ENCODE data around the gene ABR.
"Not testable (repeated sequence)": the region's sequence is repeated elsewhere in the genome, so short reads cannot be mapped to it uniquely, and the experiment has no call there.

ABR gene

GRCh38 chr17:1145311-1145986 lies 34.3 kb downstream of the ABR start:
- no peak for DNase-seq

GRCh38 chr17:1144162-1144561 lies 35.6 kb downstream of the ABR start:
- DNase-seq, result no peak

DNA sequence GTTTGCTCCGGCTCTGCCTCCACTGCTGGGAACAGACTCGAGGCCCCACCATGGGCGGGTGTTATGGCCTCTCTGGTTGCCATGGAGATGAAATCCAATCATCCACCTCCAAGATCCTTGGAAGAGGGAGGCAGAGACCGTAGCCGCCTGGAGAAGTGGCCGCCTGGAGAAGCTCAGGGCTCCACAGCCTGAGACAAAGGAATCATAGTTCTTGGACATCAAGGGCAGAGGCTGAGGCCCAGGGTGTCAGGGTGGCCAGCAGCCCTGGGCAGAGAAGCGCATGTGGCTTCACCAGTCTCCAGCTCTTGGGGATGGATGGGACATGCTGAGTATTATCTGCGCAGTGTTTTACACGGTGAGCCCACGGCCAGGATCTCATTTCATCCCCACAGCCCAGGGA lies 36.2 kb downstream of the ABR start:
- no peak for DNase-seq

GRCh38 chr17:1142561-1142971 lies 37.2 kb downstream of the ABR start:
- no peak for DNase-seq

DNA sequence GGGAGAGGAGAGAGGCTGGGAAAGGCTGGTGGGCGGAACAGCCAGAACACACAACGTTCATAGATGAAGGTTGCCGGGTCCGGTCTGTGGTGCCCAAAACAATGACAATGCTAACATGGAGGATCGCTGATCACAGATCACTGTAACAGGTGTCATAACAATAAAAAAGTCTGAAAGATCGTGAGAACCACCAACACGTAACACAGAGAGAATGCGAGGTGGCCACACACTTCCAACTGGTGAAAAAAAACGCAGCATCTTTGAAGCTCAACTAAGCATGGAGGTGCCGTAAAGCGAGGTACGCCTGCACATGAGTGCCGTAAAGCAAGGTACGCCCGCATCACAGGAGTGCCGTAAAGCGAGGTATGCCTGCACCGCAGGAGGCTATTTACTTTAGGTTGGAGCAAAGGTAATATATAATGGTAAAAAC lies 42.3 kb downstream of the ABR start:
- DNase-seq, result no peak

DNA sequence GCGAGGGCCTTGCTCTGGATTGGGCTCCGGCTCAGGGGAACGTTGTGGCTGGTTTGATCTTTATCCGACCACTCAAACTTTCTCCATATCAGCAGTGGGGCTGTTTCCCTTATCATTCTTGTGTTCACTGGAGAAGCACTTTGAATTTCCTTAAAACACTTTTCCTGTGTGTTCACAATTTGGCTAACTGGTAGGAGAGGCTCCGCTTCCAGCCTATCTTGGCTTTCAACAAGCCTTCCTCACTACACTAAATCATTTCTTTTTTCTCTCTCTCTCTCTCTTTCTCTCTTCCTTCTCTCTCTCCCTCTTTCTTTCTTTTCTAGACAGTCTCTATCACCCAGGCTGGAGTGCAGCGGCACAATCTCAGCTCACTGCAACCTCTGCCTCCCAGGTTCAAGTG lies 43.0 kb downstream of the ABR start:
- no peak for DNase-seq

DNA sequence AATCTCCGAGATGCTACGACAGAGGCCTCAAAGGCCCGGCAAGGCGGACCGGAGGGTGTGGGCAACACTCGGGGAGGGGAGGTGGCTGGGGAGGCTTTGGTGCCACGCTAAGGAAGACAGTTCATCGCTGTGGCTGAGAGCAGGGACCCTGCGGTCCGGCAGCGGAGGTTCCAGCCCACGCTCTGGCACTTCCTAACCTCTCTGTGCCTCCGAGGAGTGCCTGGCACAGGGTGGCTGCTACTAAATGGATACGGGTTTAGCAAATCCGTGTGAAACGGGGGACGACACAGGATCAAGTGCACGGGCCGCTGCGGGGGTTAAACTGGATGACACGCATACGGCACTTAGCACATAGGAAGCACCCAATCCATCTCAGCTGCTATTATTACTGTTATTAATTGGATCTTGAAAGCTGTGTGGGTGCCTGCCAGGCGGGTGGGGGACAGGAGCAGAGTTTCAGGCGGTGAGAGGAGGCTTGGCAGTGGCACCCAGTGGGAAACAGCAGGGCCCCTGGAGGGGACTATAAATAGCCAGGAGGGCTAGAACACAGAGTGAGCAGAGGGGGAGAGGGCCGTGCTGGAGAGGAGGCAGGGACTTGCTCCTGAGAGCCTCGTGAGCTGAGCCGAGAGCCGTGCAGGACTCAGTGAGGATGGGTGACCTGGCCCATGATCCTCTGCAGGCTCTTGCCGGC lies 45.0 kb downstream of the ABR start:
- DNase-seq, result no peak

DNA sequence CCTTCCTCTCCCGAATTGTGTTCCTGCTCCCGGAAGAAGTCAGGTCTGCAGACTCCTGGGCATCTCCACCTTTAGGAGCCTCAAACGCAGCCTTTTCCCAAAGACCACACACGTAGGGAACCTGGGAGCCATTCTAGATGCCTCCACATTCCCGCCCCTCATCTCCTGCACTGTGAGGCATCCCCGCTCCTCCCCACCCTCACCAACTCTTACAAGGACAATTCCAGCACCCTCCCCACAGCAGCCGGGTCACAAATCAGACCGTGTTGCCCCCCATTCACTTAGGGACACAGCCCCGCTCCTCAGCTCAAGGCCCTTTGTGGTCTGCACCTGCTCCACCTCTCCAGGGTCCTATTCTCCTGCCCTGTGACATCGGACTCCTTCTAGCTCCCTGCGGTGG lies 49.6 kb downstream of the ABR start:
- no peak for DNase-seq

DNA sequence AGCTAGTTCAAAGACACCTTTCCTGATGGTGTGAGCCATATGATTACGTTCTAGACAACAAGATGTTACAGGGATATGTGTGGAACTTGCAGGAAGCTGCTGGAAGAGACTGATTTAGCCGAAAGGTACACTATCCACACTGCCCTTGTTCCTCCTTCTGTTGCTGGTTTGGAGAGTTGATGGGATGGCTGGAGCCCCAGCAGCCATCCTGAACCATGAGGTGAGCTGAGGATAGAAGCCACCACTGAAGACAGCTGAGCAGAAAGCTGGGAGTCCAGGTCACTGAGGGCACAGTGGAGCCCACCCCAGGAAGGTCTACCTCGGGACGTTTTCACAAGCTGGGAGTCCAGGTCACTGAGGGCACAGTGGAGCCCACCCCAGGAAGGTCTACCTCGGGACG lies 51.3 kb downstream of the ABR start:
- not testable (repeated sequence) for DNase-seq

GRCh38 chr17:1126801-1127550 lies 52.8 kb downstream of the ABR start:
- DNase-seq, result no peak

DNA sequence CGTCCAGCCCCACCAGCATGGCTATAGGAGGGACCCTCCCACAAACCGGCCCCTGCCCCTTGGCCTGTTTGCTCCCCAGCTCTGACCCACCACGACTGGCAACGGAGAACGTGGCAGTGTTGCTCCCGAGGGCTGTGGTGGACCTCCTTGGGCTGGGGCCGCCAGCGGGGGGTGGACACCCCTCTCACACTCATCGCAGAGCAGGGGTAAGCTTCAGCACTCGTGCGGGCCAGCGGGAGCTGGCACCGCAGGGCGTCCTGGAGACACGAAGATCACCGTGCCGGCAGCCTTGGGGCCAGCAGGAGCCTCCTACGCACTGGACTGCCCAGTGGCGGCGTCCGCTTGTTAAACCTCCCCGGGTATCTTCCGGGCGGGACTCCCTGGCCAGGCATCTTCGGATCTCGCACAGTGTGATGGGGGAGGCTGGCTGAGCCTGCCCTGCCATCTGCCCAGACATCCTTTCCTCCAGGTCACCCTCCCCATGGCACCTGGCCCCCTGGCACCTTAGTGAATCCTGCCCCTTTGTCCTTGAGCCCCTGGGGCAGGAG lies 53.5 kb downstream of the ABR start:
- no peak for DNase-seq

DNA sequence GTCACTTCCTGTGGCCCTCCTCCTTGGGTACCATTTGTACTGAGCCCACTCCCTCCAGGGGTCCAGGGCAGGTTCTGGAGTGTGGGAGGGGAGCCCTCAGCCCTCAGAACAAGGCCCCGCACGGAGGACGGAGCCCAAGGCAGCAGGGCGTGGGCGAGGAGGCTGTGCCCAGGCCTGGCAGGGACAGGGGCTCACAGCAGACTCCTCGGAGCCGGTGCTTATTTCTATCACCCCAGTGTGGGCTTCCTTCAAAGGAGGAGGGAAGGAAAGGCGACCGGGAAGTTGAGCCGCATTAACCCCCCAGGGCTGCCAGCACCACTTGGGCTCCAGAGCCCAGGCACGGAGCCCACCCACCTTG lies 54.0 kb downstream of the ABR start:
- no peak for DNase-seq

DNA sequence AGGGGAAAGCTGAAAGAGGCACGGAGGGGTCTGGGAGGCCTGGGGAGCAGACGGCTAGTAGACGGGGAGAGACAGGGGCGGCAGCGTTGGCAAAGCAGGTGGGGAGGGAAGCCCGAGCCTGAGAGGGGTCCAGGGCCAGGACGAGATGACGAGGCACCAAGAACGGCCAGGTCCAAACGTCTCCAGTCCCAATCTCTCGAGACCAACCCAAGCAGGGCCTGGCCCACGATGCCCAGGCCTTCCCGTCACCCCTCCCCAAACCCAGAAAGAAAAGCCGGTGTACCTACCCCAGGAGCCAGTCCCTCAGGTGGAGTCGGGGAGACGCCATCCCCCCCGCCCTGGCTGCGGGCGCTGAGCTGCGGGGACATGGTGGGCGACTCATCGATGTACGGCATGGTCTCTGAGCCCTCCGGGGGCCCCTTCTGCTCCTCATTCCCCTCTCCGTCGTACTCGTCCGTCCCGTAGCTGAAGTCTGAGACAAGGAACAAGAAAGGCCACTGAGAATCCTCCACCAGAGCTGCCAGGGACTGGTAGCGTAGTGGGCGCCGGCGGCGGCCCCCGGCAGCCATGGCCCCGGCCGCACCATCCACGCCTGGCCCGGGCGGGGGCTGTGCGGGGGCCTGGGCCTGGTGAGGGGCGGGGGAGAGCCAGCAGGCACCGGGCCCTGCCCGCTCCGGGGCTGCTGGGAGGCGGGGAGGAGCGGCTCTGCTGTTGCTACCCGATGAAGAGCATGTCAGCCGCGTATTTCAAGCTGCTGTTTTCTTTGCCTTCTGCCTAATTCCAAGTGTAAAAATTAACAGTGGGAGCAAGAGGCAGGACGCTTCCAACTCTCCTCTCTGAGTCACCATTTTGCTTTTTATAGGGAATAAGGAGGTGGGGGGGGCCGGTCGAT lies 54.6 kb downstream of the ABR start:
- no peak for DNase-seq

DNA sequence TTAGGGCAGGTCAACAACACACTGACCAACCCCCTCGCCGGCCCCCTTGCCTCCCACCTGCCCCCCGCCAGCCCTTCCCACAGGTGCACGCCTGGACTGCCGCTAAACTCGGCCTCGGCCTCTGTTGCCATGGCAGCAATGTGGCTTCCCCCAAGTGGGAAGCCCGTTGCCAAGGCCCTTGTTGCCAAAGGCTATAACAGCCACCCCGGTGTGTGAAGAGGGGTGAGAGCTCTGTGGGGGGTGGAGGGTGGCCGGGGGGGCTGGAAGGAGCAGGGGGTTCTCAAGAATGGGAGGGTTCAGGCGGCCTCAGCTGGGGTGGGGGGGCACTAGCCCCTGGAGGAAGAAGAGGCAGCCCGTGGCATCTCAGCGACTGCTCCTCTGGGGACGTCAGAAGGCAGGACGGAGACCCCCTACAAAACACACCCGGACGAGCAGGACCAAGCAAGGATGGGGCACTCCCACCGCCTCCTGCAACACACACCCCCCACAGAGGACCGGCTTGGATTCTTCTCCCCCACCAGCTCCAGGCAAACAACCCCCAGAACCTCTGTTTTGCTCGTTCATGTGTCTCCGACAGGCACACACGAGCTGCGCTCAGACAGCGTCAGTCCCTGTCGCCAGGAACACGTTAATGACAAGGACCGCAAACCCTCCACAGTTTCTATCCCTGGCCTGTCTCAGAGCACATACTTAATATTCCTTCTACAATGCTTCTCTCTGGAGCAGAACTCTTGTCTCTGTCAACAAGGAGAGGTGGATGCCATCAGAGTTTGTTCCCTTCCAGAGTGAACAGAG lies 55.7 kb downstream of the ABR start:
- DNase-seq, result no peak

- DNase-seq, result no peak
Measured at GRCh38 chr17:1123393-1123831, 56.4 kb downstream of the ABR start.

DNA sequence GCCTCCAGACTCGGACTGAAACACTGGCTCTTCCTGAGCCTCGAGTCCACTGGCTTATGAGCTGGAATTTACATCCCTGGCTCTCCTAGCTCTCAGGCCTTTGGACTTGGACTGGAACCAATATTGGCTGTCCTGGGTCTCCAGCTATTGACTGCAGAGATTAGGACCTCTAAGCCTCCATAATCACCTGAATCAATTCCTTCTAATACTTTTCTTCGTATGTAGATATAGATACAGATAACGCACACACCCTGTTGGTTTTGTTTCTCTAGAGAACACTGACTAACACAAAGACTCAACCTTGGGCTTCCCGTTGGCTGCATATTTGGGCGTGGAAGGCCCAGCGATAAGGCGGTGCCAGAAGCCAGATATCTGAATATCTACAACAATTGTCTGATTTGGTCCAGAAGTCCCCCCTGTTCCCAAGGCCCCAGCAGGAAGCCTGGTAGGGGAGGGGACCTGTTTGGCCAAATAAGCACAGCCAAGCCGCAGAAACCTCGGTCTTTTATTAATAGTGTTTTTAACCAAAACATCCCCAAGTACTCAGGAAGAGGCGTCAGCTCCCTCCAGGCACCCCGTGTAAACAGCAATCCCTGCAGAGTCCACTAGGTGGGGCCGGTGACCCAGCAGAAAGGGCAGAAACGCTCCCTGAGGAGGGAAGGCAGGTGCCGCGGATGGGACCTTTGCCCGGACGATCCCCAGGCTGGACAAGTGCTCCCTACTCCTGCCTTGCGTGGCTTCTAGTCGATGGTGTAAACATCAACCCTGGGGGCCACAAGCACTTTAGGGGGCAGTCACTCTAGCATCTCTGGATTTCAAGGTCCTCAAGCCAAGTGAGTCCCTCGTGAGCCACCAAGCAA lies 57.0 kb downstream of the ABR start:
- peak; percentile 87 for DNase-seq

DNA sequence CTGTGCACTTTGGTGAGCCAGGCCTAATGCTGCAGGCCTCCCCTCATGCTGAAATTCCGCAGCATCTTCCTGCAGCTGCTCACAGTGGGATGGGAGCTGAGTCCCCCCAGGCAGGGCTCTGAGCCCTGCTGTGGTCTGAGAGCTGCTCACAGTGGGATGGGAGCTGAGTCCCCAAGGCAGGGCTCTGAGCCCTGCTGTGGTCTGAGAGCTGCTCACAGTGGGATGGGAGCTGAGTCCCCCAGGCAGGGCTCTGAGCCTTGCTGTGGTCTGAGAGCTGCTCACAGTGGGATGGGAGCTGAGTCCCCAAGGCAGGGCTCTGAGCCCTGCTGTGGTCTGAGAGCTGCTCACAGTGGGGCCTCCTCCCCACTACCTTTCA lies 58.4 kb downstream of the ABR start:
- DNase-seq, result not testable (repeated sequence)

DNA sequence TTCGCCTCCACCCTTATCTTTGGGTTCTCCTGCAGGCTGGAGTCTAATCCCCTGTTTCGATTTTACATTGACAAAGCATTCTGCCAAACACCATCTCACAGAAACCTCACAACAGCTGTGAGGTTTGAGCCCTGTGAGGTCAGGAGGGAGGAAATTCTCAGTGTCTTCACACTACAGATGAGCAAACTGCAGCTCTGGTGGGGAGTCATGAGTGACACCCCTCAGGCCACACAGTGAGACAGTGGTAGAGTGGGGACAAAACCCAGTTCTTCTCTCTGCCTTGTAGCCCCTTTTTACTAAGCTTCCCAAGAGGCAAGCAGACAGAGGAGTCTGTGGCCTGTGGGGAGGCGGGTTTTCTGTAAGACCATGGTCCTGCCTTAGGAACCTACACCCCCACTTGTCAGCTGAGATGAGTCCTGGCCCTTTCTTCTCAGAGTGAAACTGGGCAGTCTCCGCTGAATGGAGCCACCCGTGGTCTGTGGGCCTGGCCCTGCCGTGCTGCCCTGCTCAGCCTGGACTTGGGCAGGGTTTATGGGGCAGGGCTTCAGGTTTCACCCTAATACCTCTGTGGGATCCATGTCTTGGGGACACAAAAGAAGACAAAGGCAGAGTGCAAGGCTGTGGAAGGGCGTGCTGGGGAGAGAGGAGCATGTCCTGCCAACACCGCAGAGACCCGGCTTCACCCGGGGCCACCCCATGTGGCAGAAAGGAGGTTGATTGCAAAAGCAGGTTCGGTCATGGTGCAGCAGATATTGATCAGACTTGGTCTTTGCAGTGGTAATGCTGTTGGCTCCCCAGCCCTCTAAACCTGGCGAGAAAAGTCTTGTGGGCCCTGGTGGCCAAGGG lies 59.0 kb downstream of the ABR start:
- no peak for DNase-seq

- DNase-seq, result no peak
Measured at GRCh38 chr17:1119924-1120323, 59.9 kb downstream of the ABR start.

- no peak for DNase-seq
Measured at GRCh38 chr17:1116602-1117001, 63.2 kb downstream of the ABR start.

Measured in activated T-cell treated with anti-CD3 and anti-CD28 coated beads for 4 hours (primary cell).